ENCODE measurements around the gene EPHA3.

- TF ChIP-seq POLR2A (IDR thresholded peaks at IDR 0.05; ENCODE audit: low read depth, low read length) = no peak
- no peak for TF ChIP-seq RCOR1 (IDR thresholded peaks at IDR 0.05; ENCODE audit: insufficient replicate concordance, low read length)
- no peak for TF ChIP-seq CHD1 (IDR thresholded peaks at IDR 0.05; ENCODE audit: low read depth, low read length)
- TF ChIP-seq ELK1 (IDR thresholded peaks at IDR 0.05; ENCODE audit: borderline replicate concordance, low read depth, low read length) = no peak
- no peak for TF ChIP-seq CTCF (conservative IDR thresholded peaks at IDR 0.05; ENCODE audit: low read depth, low read length)
- TF ChIP-seq SMC3 (IDR thresholded peaks at IDR 0.05; ENCODE audit: low read depth, low read length) = no peak
- no peak for TF ChIP-seq RAD21 (IDR thresholded peaks at IDR 0.05; ENCODE audit: low read length)
- no peak for TF ChIP-seq CEBPB (IDR thresholded peaks at IDR 0.05; ENCODE audit: low read depth, low read length)
- TF ChIP-seq MAZ (IDR thresholded peaks at IDR 0.05; ENCODE audit: borderline replicate concordance, low read depth, low read length) = no peak
- TF ChIP-seq FOS (IDR thresholded peaks at IDR 0.05; ENCODE audit: low read depth, low read length) = no peak
- TF ChIP-seq, protein P1, sequence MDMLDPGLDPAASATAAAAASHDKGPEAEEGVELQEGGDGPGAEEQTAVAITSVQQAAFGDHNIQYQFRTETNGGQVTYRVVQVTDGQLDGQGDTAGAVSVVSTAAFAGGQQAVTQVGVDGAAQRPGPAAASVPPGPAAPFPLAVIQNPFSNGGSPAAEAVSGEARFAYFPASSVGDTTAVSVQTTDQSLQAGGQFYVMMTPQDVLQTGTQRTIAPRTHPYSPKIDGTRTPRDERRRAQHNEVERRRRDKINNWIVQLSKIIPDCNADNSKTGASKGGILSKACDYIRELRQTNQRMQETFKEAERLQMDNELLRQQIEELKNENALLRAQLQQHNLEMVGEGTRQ (IDR thresholded peaks at IDR 0.05; ENCODE audit: low read depth, low read length) = no peak
- TF ChIP-seq BHLHE40 (IDR thresholded peaks at IDR 0.05; ENCODE audit: low read depth, low read length) = no peak
- TF ChIP-seq NFE2L2 (IDR thresholded peaks at IDR 0.05; ENCODE audit: low read depth, low read length) = no peak
Measured at GRCh38 chr3:89455240-89455639, 347.8 kb downstream of the EPHA3 start.
